ENCODE measurements around the gene ORAI3. TPM values are rescaled to one million over a fixed set of nuclear protein-coding genes. Genes with fewer than 3 reads are reported as not detected.

The ORAI3 gene
- total and polyA plus RNA-seq, 2 of the 13 experiments (the other 11 are each of a cell fraction or from before 2014, with no cell fraction given), result 11.4 to 32.0 TPM

DNA sequence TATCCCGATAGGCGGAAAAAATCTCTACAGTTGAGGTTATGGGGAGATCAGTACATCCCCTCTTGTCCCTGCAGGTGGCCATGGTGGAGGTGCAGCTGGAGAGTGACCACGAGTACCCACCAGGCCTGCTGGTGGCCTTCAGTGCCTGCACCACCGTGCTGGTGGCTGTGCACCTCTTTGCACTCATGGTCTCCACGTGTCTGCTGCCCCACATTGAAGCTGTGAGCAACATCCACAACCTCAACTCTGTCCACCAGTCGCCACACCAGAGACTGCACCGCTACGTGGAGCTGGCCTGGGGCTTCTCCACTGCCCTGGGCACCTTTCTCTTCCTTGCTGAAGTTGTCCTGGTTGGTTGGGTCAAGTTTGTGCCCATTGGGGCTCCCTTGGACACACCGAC, 4.2 kb downstream of the ORAI3 start (continued):
- TF ChIP-seq MTF2 (CRISPR knock-in tag; IDR thresholded peaks at IDR 0.05; ENCODE audit: borderline replicate concordance) (no peak), ZZZ3 (CRISPR knock-in tag; IDR thresholded peaks at IDR 0.05; ENCODE audit: borderline replicate concordance) (no peak), ZNF335 (CRISPR knock-in tag; IDR thresholded peaks at IDR 0.05) (no peak), JARID2 (CRISPR knock-in tag; IDR thresholded peaks at IDR 0.05; ENCODE audit: insufficient replicate concordance) (no peak), ZNF749 (CRISPR knock-in tag; IDR thresholded peaks at IDR 0.05; ENCODE audit: borderline replicate concordance) (no peak), ZBTB8A (CRISPR knock-in tag; IDR thresholded peaks at IDR 0.05; ENCODE audit: borderline replicate concordance, low read depth) (no peak), RBAK (CRISPR knock-in tag; IDR thresholded peaks at IDR 0.05) (0 out of 2 replicates have a peak, but pooled peaks have one; percentile 12), ZNF12 (CRISPR knock-in tag; IDR thresholded peaks at IDR 0.05) (no peak), TGIF2 (CRISPR knock-in tag; IDR thresholded peaks at IDR 0.05) (no peak), ZNF710 (CRISPR knock-in tag; IDR thresholded peaks at IDR 0.05; ENCODE audit: borderline replicate concordance) (no peak), KLF13 (CRISPR knock-in tag; IDR thresholded peaks at IDR 0.05) (no peak; the same call in 1 of the 2 replicates), ZNF138 (CRISPR knock-in tag; IDR thresholded peaks at IDR 0.05; ENCODE audit: low read depth) (no peak), RXRB (CRISPR knock-in tag; IDR thresholded peaks at IDR 0.05; ENCODE audit: borderline replicate concordance) (no peak), SP140L (CRISPR knock-in tag; IDR thresholded peaks at IDR 0.05; ENCODE audit: borderline replicate concordance) (no peak), ZSCAN30 (CRISPR knock-in tag; IDR thresholded peaks at IDR 0.05) (no peak), HNF1B (CRISPR knock-in tag; IDR thresholded peaks at IDR 0.05) (0 out of 2 replicates have a peak, but pooled peaks have one; percentile 34), STAG1 (CRISPR knock-in tag; IDR thresholded peaks at IDR 0.05) (no peak), ZBTB38 (CRISPR knock-in tag; IDR thresholded peaks at IDR 0.05) (peak; percentile 27; the same call in 1 of the 2 replicates), POLR2AphosphoS5 (IDR thresholded peaks at IDR 0.05; ENCODE audit: low read depth, low read length) (no peak), ZNF121 (CRISPR knock-in tag; IDR thresholded peaks at IDR 0.05) (no peak), RBM39 (IDR thresholded peaks at IDR 0.05; ENCODE audit: low read depth, low read length, poor library complexity, severe bottlenecking) (peak; percentile 33), PCBP1 (IDR thresholded peaks at IDR 0.05; ENCODE audit: borderline replicate concordance, low read depth, low read length) (no peak), ZNF766 (CRISPR knock-in tag; IDR thresholded peaks at IDR 0.05; ENCODE audit: borderline replicate concordance) (no peak), ATF3 (CRISPR knock-in tag; IDR thresholded peaks at IDR 0.05) (no peak)
- TF ChIP-seq, protein P1, sequence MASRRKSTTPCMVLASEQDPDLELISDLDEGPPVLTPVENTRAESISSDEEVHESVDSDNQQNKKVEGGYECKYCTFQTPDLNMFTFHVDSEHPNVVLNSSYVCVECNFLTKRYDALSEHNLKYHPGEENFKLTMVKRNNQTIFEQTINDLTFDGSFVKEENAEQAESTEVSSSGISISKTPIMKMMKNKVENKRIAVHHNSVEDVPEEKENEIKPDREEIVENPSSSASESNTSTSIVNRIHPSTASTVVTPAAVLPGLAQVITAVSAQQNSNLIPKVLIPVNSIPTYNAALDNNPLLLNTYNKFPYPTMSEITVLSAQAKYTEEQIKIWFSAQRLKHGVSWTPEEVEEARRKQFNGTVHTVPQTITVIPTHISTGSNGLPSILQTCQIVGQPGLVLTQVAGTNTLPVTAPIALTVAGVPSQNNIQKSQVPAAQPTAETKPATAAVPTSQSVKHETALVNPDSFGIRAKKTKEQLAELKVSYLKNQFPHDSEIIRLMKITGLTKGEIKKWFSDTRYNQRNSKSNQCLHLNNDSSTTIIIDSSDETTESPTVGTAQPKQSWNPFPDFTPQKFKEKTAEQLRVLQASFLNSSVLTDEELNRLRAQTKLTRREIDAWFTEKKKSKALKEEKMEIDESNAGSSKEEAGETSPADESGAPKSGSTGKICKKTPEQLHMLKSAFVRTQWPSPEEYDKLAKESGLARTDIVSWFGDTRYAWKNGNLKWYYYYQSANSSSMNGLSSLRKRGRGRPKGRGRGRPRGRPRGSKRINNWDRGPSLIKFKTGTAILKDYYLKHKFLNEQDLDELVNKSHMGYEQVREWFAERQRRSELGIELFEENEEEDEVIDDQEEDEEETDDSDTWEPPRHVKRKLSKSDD (CRISPR knock-in tag; IDR thresholded peaks at IDR 0.05; ENCODE audit: low read depth), result no peak
